Endothelial cell of umbilical vein (primary cell): ENCODE results near the gene PPM1J. TPM values are rescaled to one million over a fixed set of nuclear protein-coding genes. Genes with fewer than 3 reads are reported as not detected.

Source experiments
- BruUV-seq: library from RNA; stranded (reverse); fragments of 400-500 nt; replicated peaks from 2 replicates; lab custom pipeline; 2021; lab: Mats Ljungman, UMichigan
- CTCF ChIA-PET: fragments of 300-600, 350-600 bp; sonication (Branson Sonifier 250); formaldehyde crosslinking; loops from one replicate; lab custom pipeline; 2021; ENCODE audit warnings: antibody characterized with exemption, inconsistent platforms; lab: Charles Lee
- POLR2A ChIA-PET: fragments of 300-600, 350-600 bp; sonication (Branson Sonifier 250); formaldehyde crosslinking; loops from one replicate; lab custom pipeline; 2021; ENCODE audit warnings: antibody characterized with exemption, inconsistent platforms; lab: Charles Lee
- DNase-seq: peaks from one replicate; pipeline ENCODE4 v3.0.0-alpha.2; 2011; ENCODE audit warnings: low read depth, low spot score
- FAIRE-seq: peaks from 2 replicates; lab custom pipeline; 2011; peaks lifted over from hg19 to GRCh38; lab: Jason Lieb, UNC
- H2AFZ ChIP-seq: 2 replicates; pipeline ENCODE4 v1.6.0; 2012; ENCODE audit warnings: low read depth, low read length, control low read depth, inconsistent platforms
- H3K27ac ChIP-seq: 2 replicates; pipeline ENCODE4 v1.5.1; 2011; ENCODE audit warnings: low read depth, mild to moderate bottlenecking, control low read depth, low read length, moderate library complexity; ENCODE audit not compliant: insufficient read depth
- H3K27me3 ChIP-seq, 2 experiments: 2 replicates each; pipeline versions ENCODE4 v1.6.0 to v1.6.1; 2011; ENCODE audit warnings: low read length in 2 of 2, mixed read lengths in 1 of 2; ENCODE audit not compliant: control insufficient read depth in 2 of 2, insufficient read depth in 2 of 2
- H3K36me3 ChIP-seq, 2 experiments: 2 replicates in 1 of 2; 3 replicates in 1 of 2; pipeline ENCODE4 v1.5.1; 2011; ENCODE audit warnings: low read length in 2 of 2, mild to moderate bottlenecking in 1 of 2, moderate library complexity in 1 of 2; ENCODE audit not compliant: control insufficient read depth in 2 of 2, insufficient read depth in 2 of 2; ENCODE audit errors: extremely low read depth in 1 of 2
- H3K4me1 ChIP-seq: 3 replicates; pipeline ENCODE4 v1.5.1; 2011; ENCODE audit warnings: mild to moderate bottlenecking, low read length; ENCODE audit not compliant: control insufficient read depth, insufficient read depth; ENCODE audit errors: extremely low read depth
- H3K4me2 ChIP-seq: 2 replicates; pipeline ENCODE4 v1.6.1; 2011; ENCODE audit warnings: low read length, control low read depth, mixed read lengths; ENCODE audit not compliant: insufficient read depth
- H3K4me3 ChIP-seq, 3 experiments: fragments of 200-600 bp in 1 of 3; sonication (generic), shearing (Covaris generic) in 1 of 3; replicated peaks in 1 of 3; 2 replicates each; pipeline ENCODE4 v1.5.1; 2011 to 2016; ENCODE audit warnings: control low read depth in 3 of 3, low read length in 3 of 3, mild to moderate bottlenecking in 2 of 3, inconsistent platforms in 1 of 3, low read depth in 1 of 3, moderate library complexity in 1 of 3; ENCODE audit not compliant: insufficient read depth in 1 of 3
- H3K79me2 ChIP-seq: 2 replicates; pipeline ENCODE4 v1.6.0; 2012; ENCODE audit warnings: low read length, inconsistent platforms; ENCODE audit not compliant: control insufficient read depth, insufficient read depth
- H3K9ac ChIP-seq: replicated peaks from 2 replicates; pipeline ENCODE3; 2011; ENCODE audit warnings: low read length, control low read depth; ENCODE audit not compliant: insufficient read depth; ENCODE audit errors: extremely low read depth
- H3K9me1 ChIP-seq: replicated peaks from 3 replicates; pipeline ENCODE4 v1.6.0; 2011; ENCODE audit warnings: mild to moderate bottlenecking, low read length; ENCODE audit not compliant: control insufficient read depth, insufficient read depth; ENCODE audit errors: extremely low read depth
- H3K9me3 ChIP-seq: replicated peaks from 2 replicates; pipeline ENCODE4 v1.5.1; 2012; ENCODE audit warnings: low read length, inconsistent platforms; ENCODE audit not compliant: control insufficient read depth, insufficient read depth
- H4K20me1 ChIP-seq: replicated peaks from 2 replicates; pipeline ENCODE3; 2011; ENCODE audit warnings: mild to moderate bottlenecking, low read length; ENCODE audit not compliant: control insufficient read depth, insufficient read depth; ENCODE audit errors: extremely low read depth
- EZH2 ChIP-seq: IDR thresholded peaks from 2 replicates; pipeline ENCODE4 v1.6.1; 2012; ENCODE audit warnings: borderline replicate concordance, low read depth, mild to moderate bottlenecking, moderate library complexity, low read length, inconsistent platforms; ENCODE audit not compliant: severe bottlenecking
- FOS ChIP-seq: IDR thresholded peaks from 2 replicates; pipeline ENCODE4 v1.6.1; 2011; ENCODE audit warnings: mild to moderate bottlenecking, low read length, moderate library complexity, borderline replicate concordance; ENCODE audit not compliant: insufficient read depth
- GATA2 ChIP-seq: IDR thresholded peaks from 2 replicates; pipeline ENCODE4 v1.7.0; 2011; ENCODE audit warnings: low read depth, mild to moderate bottlenecking, moderate library complexity, mixed read lengths, low read length; ENCODE audit not compliant: insufficient read length, insufficient read depth
- JUN ChIP-seq: IDR thresholded peaks from 2 replicates; pipeline ENCODE4 v1.6.1; 2011; ENCODE audit warnings: borderline replicate concordance, low read depth; ENCODE audit not compliant: insufficient read length, insufficient read depth
- MAX ChIP-seq: IDR thresholded peaks from 2 replicates; pipeline ENCODE4 v1.6.1; 2011; ENCODE audit not compliant: insufficient read depth, insufficient read length
- MYC ChIP-seq: IDR thresholded peaks from one replicate; pipeline ENCODE4 v1.6.1; 2011; ENCODE audit warnings: mild to moderate bottlenecking, low read depth, low read length
- POLR2A ChIP-seq: IDR thresholded peaks from 2 replicates; pipeline ENCODE4 v1.6.1; 2012; ENCODE audit warnings: low read depth, mild to moderate bottlenecking, control low read depth, low read length
- POLR2AphosphoS5 ChIP-seq: IDR thresholded peaks from 2 replicates; pipeline ENCODE4 v1.6.1; 2012; ENCODE audit warnings: low read depth, mild to moderate bottlenecking, control low read depth, low read length, moderate library complexity; ENCODE audit not compliant: insufficient read depth
- dilution Hi-C: fragments of 300-500 bp; cut with MboI; formaldehyde crosslinking; loops from one replicate; pipeline ENCODE4 v1.15.0; 2019; ENCODE audit warnings: low sequenced_read_pairs; ENCODE audit not compliant: extremely low pct_ligation_motif_present
- intact Hi-C: fragments of 100-400 bp; cut with micrococcal nuclease; formaldehyde crosslinking; loops from one replicate; pipeline ENCODE4 v1.10.0; 2022
- polyA plus RNA-seq, 4 experiments: library from polyadenylated mRNA; depleted of rRNA in 3 of 4; stranded (reverse) in 3 of 4; unstranded in 1 of 4; fragments of >200 nt; gene quantifications; 2 replicates each; pipeline versions ENCODE4 v1.2.1 to v1.2.3, GENCODE V29; 2011 to 2012; ENCODE audit warnings: missing spikeins in 1 of 4
- total RNA-seq: library from RNA; stranded (reverse); gene quantifications from 2 replicates; pipeline ENCODE4 v1.2.3, GENCODE V29; 2021
- TF ChIP-seq, protein P1 (sequence below), 2 donors: IDR thresholded peaks; 1 replicate in 1 of 2; 2 replicates in 1 of 2; pipeline ENCODE4 v1.5.1; 2011; ENCODE audit warnings: low read length in 2 of 2, mild to moderate bottlenecking in 2 of 2, moderate library complexity in 2 of 2, control low read depth in 1 of 2, inconsistent platforms in 1 of 2, low read depth in 1 of 2; ENCODE audit not compliant: insufficient read depth in 1 of 2; ENCODE audit errors: extremely low read depth in 1 of 2

PPM1J gene
- total and polyA plus RNA-seq, 2 donors (not counting 3 experiments of a cell fraction or from before 2014, with no cell fraction given) = 1.7 to 3.1 TPM

DNA sequence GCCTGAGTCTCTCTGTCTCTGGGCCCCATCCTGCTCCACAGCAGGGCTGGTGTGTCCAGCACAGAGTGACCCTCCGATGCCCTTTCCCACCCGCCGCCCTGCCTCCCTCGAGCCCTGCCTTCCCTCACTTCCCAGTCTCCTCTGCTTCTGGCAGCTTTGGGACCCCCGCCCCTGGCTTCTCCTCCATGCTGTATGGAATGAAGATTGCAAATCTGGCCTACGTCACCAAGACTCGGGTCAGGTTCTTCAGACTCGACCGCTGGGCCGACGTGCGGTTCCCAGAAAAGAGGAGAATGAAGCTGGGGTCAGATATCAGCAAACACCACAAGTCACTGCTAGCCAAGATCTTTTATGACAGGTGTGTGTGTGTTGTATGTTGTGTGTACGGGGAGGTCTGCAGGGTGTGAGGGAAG is 26.3 kb downstream of the PPM1J start:
- CTCF ChIA-PET = interaction anchor here (1.5 kb wide), 1 partner anchor 16 kb away, joined by 4 read pairs; no protein-coding TSS in a partner anchor
- POLR2A ChIA-PET = no interaction called here
- H2AFZ ChIP-seq = no peak overlapping the region
- no peak overlapping the region for H3K27ac ChIP-seq
- intact Hi-C loops (no loop called here), dilution Hi-C loops (no loop called here)
- no peaks in the 10 kb centered on the region for H3K4me1 ChIP-seq
- FAIRE-seq (no peak), DNase-seq (no peak)
- no TSS peak for BruUV-seq
- H3K4me2 ChIP-seq = no peak overlapping the region
- no peaks in the 10 kb centered on the region for H3K9me1 ChIP-seq
- H3K4me3 ChIP-seq = no peak overlapping the region
- no peak overlapping the region for H3K9ac ChIP-seq
- no peaks in the 10 kb centered on the region for H4K20me1 ChIP-seq
- no peak for TF ChIP-seq EZH2
- no peak for TF ChIP-seq POLR2AphosphoS5
- TF ChIP-seq MYC = no peak
- no peak for TF ChIP-seq JUN
- TF ChIP-seq, protein P1, sequence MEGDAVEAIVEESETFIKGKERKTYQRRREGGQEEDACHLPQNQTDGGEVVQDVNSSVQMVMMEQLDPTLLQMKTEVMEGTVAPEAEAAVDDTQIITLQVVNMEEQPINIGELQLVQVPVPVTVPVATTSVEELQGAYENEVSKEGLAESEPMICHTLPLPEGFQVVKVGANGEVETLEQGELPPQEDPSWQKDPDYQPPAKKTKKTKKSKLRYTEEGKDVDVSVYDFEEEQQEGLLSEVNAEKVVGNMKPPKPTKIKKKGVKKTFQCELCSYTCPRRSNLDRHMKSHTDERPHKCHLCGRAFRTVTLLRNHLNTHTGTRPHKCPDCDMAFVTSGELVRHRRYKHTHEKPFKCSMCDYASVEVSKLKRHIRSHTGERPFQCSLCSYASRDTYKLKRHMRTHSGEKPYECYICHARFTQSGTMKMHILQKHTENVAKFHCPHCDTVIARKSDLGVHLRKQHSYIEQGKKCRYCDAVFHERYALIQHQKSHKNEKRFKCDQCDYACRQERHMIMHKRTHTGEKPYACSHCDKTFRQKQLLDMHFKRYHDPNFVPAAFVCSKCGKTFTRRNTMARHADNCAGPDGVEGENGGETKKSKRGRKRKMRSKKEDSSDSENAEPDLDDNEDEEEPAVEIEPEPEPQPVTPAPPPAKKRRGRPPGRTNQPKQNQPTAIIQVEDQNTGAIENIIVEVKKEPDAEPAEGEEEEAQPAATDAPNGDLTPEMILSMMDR (IDR thresholded peaks at IDR 0.05; ENCODE audit: extremely low read depth in 1 of 2, insufficient read depth in 1 of 2, low read depth in 1 of 2, low read length in 2 of 2) = no peak
- TF ChIP-seq FOS = no peak
- TF ChIP-seq MAX = no peak
- TF ChIP-seq GATA2 = no peak
- TF ChIP-seq POLR2A = no peak
- no peaks in the 10 kb centered on the region for H3K27me3 ChIP-seq
- peaks cover 5 to 14% of the 10 kb centered on the region in 2 experiments for H3K36me3 ChIP-seq
- no peaks in the 10 kb centered on the region for H3K79me2 ChIP-seq
- no peaks in the 10 kb centered on the region for H3K9me3 ChIP-seq
